Measurements from ENCODE around the gene ADAMTS1. TPM values are rescaled to one million over a fixed set of nuclear protein-coding genes. Genes with fewer than 3 reads are reported as not detected.

The ADAMTS1 gene
- total and polyA plus RNA-seq, 2 donors (not counting 3 experiments of a cell fraction or from before 2014, with no cell fraction given), result 15.4 to 16.3 TPM

DNA sequence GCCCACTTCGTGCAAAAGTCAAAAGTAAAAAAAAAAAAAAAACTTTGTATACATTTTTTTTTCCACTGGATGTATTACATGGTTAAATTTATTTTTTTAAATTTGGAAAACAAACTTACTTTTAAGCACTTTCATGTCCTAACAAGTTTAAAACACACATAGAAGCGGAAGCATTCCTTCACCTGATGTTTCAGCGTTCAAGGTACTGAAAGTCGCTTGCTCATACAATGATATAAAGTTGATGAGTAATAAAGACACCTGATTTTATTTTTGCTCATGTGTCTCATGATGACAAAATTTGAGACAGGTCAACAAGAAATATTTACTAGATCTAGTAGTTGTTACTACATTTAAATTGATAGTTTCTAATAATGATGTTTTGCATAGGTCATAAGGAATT, 35.5 kb downstream of the ADAMTS1 start:
- CTCF ChIA-PET, result no interaction called here
- Histone ChIP-seq H3K4me2 (ENCODE audit: insufficient read depth, low read length) (no peak overlapping the region), H3K27ac (ENCODE audit: insufficient read depth, low read depth, low read length) (no peak overlapping the region), H3K27me3 (ENCODE audit: control insufficient read depth in 2 of 2, insufficient read depth in 2 of 2, low read length in 2 of 2) (peaks cover 2% of the 10 kb centered on the region in 2 experiments), H4K20me1 (replicated peaks; ENCODE audit: control insufficient read depth, extremely low read depth, insufficient read depth, low read length) (no peaks in the 10 kb centered on the region), H2AFZ (ENCODE audit: low read depth, low read length) (no peak overlapping the region), H3K9me3 (replicated peaks; ENCODE audit: control insufficient read depth, insufficient read depth, low read length) (no peaks in the 10 kb centered on the region), H3K9ac (replicated peaks; ENCODE audit: extremely low read depth, insufficient read depth, low read length) (no peak overlapping the region), H3K79me2 (ENCODE audit: control insufficient read depth, insufficient read depth, low read length) (no peaks in the 10 kb centered on the region), H3K36me3 (ENCODE audit: control insufficient read depth in 2 of 2, extremely low read depth in 1 of 2, insufficient read depth in 2 of 2, low read length in 2 of 2) (no peaks in the 10 kb centered on the region), H3K9me1 (replicated peaks; ENCODE audit: control insufficient read depth, extremely low read depth, insufficient read depth, low read length) (no peaks in the 10 kb centered on the region), H3K4me1 (ENCODE audit: control insufficient read depth, extremely low read depth, insufficient read depth, low read length) (no peaks in the 10 kb centered on the region), H3K4me3 (replicated peaks in 1 of 3; ENCODE audit: insufficient read depth in 1 of 3, low read depth in 1 of 3, low read length in 3 of 3) (no peak overlapping the region)
- intact Hi-C loops (cut with micrococcal nuclease), result no loop called here
- DNase-seq (ENCODE audit: low read depth, low spot score) (no peak), FAIRE-seq (no peak)
- dilution Hi-C loops (cut with MboI; ENCODE audit: extremely low pct_ligation_motif_present, low sequenced_read_pairs), result no loop called here
- TF ChIP-seq JUN (IDR thresholded peaks at IDR 0.05; ENCODE audit: borderline replicate concordance, insufficient read depth, insufficient read length, low read depth), result no peak
- TF ChIP-seq, protein P1, sequence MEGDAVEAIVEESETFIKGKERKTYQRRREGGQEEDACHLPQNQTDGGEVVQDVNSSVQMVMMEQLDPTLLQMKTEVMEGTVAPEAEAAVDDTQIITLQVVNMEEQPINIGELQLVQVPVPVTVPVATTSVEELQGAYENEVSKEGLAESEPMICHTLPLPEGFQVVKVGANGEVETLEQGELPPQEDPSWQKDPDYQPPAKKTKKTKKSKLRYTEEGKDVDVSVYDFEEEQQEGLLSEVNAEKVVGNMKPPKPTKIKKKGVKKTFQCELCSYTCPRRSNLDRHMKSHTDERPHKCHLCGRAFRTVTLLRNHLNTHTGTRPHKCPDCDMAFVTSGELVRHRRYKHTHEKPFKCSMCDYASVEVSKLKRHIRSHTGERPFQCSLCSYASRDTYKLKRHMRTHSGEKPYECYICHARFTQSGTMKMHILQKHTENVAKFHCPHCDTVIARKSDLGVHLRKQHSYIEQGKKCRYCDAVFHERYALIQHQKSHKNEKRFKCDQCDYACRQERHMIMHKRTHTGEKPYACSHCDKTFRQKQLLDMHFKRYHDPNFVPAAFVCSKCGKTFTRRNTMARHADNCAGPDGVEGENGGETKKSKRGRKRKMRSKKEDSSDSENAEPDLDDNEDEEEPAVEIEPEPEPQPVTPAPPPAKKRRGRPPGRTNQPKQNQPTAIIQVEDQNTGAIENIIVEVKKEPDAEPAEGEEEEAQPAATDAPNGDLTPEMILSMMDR (IDR thresholded peaks at IDR 0.05; ENCODE audit: extremely low read depth in 1 of 2, insufficient read depth in 1 of 2, low read depth in 1 of 2, low read length in 2 of 2), result no peak
- no peak for TF ChIP-seq EZH2 (IDR thresholded peaks at IDR 0.05; ENCODE audit: borderline replicate concordance, low read depth, low read length, severe bottlenecking)
- TF ChIP-seq FOS (IDR thresholded peaks at IDR 0.05; ENCODE audit: borderline replicate concordance, insufficient read depth, low read length), result no peak
- no peak for TF ChIP-seq GATA2 (IDR thresholded peaks at IDR 0.05; ENCODE audit: insufficient read depth, insufficient read length, low read depth, low read length)
- TF ChIP-seq MYC (IDR thresholded peaks at IDR 0.05; ENCODE audit: low read depth, low read length), result no peak
- TF ChIP-seq POLR2A (IDR thresholded peaks at IDR 0.05; ENCODE audit: low read depth, low read length), result no peak
- TF ChIP-seq, protein P2, sequence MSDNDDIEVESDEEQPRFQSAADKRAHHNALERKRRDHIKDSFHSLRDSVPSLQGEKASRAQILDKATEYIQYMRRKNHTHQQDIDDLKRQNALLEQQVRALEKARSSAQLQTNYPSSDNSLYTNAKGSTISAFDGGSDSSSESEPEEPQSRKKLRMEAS (IDR thresholded peaks at IDR 0.05; ENCODE audit: insufficient read depth, insufficient read length), result no peak
- TF ChIP-seq POLR2AphosphoS5 (IDR thresholded peaks at IDR 0.05; ENCODE audit: insufficient read depth, low read depth, low read length), result no peak
- BruUV-seq (replicated peaks), result no TSS peak
- POLR2A ChIA-PET, result no interaction called here

Measured in endothelial cell of umbilical vein (primary cell).